Measurements from ENCODE around the gene ZDHHC11. TPM values are rescaled to one million over a fixed set of nuclear protein-coding genes. Genes with fewer than 3 reads are reported as not detected.
"Not testable (repeated sequence)": the region's sequence is repeated elsewhere in the genome, so short reads cannot be mapped to it uniquely, and the experiment has no call there.

ZDHHC11 gene
- total RNA-seq, 8 experiments from 2014 or later = 2.0 to 11.9 (median 6.8) TPM

GRCh38 chr5:778967-779366, 71.8 kb downstream of the ZDHHC11 start:
- H3K4me3 ChIP-seq; H3K27ac ChIP-seq; ATAC-seq (replicated peaks in 6 of 8); H3K4me1 ChIP-seq (replicated peaks in 1 of 2); in situ Hi-C loops (cut with MboI; ENCODE audit: low pct_unique_long_range_greater_than_20kb in 2 of 9, low sequenced_read_pairs in 9 of 9, unreplicated experiment in 9 of 9): not testable (repeated sequence)
- WGBS, 10 experiments = 8% methylated on average over 2 of the region's 9 CpGs; no CpG with 5 or more reads in 9 of the 10 experiments

GRCh38 chr5:778421-778820, 72.4 kb downstream of the ZDHHC11 start:
- no CpG with 5 or more reads among the region's 6 CpGs for WGBS, 10 experiments
- H3K27ac ChIP-seq; H3K4me1 ChIP-seq (replicated peaks in 1 of 2); in situ Hi-C loops (cut with MboI; ENCODE audit: low pct_unique_long_range_greater_than_20kb in 2 of 9, low sequenced_read_pairs in 9 of 9, unreplicated experiment in 9 of 9); H3K4me3 ChIP-seq; ATAC-seq (replicated peaks in 6 of 8): not testable (repeated sequence)

- Histone ChIP-seq H3K27ac (no peak overlapping the region), H3K4me1 (replicated peaks in 1 of 2) (no peaks in the 10 kb centered on the region), H3K4me3 (no peak overlapping the region)
- no peak for ATAC-seq (replicated peaks in 6 of 8)
- WGBS, 10 experiments = 20 to 100% (median 89%) methylated on average over 1 to 34 of the region's 36 CpGs; no CpG with 5 or more reads in 7 of the 10 experiments
- in situ Hi-C loops (cut with MboI; ENCODE audit: low pct_unique_long_range_greater_than_20kb in 2 of 9, low sequenced_read_pairs in 9 of 9, unreplicated experiment in 9 of 9) = no loop called here
Measured at GRCh38 chr5:777756-778161, 73.0 kb downstream of the ZDHHC11 start.

GRCh38 chr5:776862-777711, 73.7 kb downstream of the ZDHHC11 start:
- Histone ChIP-seq H3K4me3 (no peak overlapping the region), H3K27ac (no peak overlapping the region), H3K4me1 (replicated peaks in 1 of 2) (no peaks in the 10 kb centered on the region)
- WGBS, 10 experiments = 9 to 94% (median 78%) methylated on average over 9 to 42 of the region's 42 CpGs; no CpG with 5 or more reads in 3 of the 10 experiments
- in situ Hi-C loops (cut with MboI; ENCODE audit: low pct_unique_long_range_greater_than_20kb in 2 of 9, low sequenced_read_pairs in 9 of 9, unreplicated experiment in 9 of 9) = no loop called here
- ATAC-seq (replicated peaks in 6 of 8) = peak in 3 of 8 experiments; percentile 15 to 69 (median 37)

- Histone ChIP-seq H3K4me1 (replicated peaks in 1 of 2) (no peaks in the 10 kb centered on the region), H3K27ac (no peak overlapping the region), H3K4me3 (no peak overlapping the region)
- in situ Hi-C loops (cut with MboI; ENCODE audit: low pct_unique_long_range_greater_than_20kb in 2 of 9, low sequenced_read_pairs in 9 of 9, unreplicated experiment in 9 of 9) = no loop called here
- WGBS, 10 experiments = 0 to 100% (median 80%) methylated on average over 1 to 16 of the region's 20 CpGs; no CpG with 5 or more reads in 3 of the 10 experiments
- no peak for ATAC-seq (replicated peaks in 6 of 8)
Measured at GRCh38 chr5:775961-776861, 74.6 kb downstream of the ZDHHC11 start.

- H3K27ac ChIP-seq; H3K4me1 ChIP-seq (replicated peaks in 1 of 2); in situ Hi-C loops (cut with MboI; ENCODE audit: low pct_unique_long_range_greater_than_20kb in 2 of 9, low sequenced_read_pairs in 9 of 9, unreplicated experiment in 9 of 9); H3K4me3 ChIP-seq: not testable (repeated sequence)
- ATAC-seq (replicated peaks in 6 of 8) = peak in 1 of 8 experiments; percentile 45
- WGBS, 10 experiments = 70 to 90% methylated on average over 2 of the region's 9 CpGs; no CpG with 5 or more reads in 8 of the 10 experiments
Measured at GRCh38 chr5:775595-775960, 75.2 kb downstream of the ZDHHC11 start.

- ATAC-seq (replicated peaks in 6 of 8); in situ Hi-C loops (cut with MboI; ENCODE audit: low pct_unique_long_range_greater_than_20kb in 2 of 9, low sequenced_read_pairs in 9 of 9, unreplicated experiment in 9 of 9); H3K4me3 ChIP-seq; H3K4me1 ChIP-seq (replicated peaks in 1 of 2); H3K27ac ChIP-seq: not testable (repeated sequence)
- WGBS, 10 experiments = 67 to 100% (median 85%) methylated on average over 3 to 10 of the region's 18 CpGs; no CpG with 5 or more reads in 6 of the 10 experiments
Measured at GRCh38 chr5:774854-775505, 75.8 kb downstream of the ZDHHC11 start.

- ATAC-seq (replicated peaks in 6 of 8); H3K4me3 ChIP-seq; H3K4me1 ChIP-seq (replicated peaks in 1 of 2); H3K27ac ChIP-seq; in situ Hi-C loops (cut with MboI; ENCODE audit: low pct_unique_long_range_greater_than_20kb in 2 of 9, low sequenced_read_pairs in 9 of 9, unreplicated experiment in 9 of 9): not testable (repeated sequence)
- 80% methylated on average over 2 of the region's 6 CpGs; no CpG with 5 or more reads in 9 of the 10 experiments for WGBS, 10 experiments
Measured at GRCh38 chr5:774304-774703, 76.5 kb downstream of the ZDHHC11 start.

GRCh38 chr5:773517-774264, 77.1 kb downstream of the ZDHHC11 start:
- Histone ChIP-seq H3K4me3 (no peak overlapping the region), H3K27ac (no peak overlapping the region), H3K4me1 (replicated peaks in 1 of 2) (no peaks in the 10 kb centered on the region)
- 68% methylated on average over 4 of the region's 12 CpGs; no CpG with 5 or more reads in 9 of the 10 experiments for WGBS, 10 experiments
- in situ Hi-C loops (cut with MboI; ENCODE audit: low pct_unique_long_range_greater_than_20kb in 2 of 9, low sequenced_read_pairs in 9 of 9, unreplicated experiment in 9 of 9) = no loop called here
- peak in 1 of 8 experiments; percentile 14 for ATAC-seq (replicated peaks in 6 of 8)

GRCh38 chr5:772931-773330, 77.9 kb downstream of the ZDHHC11 start:
- H3K27ac ChIP-seq; H3K4me3 ChIP-seq; H3K4me1 ChIP-seq (replicated peaks in 1 of 2); in situ Hi-C loops (cut with MboI; ENCODE audit: low pct_unique_long_range_greater_than_20kb in 2 of 9, low sequenced_read_pairs in 9 of 9, unreplicated experiment in 9 of 9); ATAC-seq (replicated peaks in 6 of 8): not testable (repeated sequence)
- WGBS, 10 experiments = 0 to 95% (median 83%) methylated on average over 3 to 12 of the region's 13 CpGs; no CpG with 5 or more reads in 4 of the 10 experiments

GRCh38 chr5:772547-772890, 78.3 kb downstream of the ZDHHC11 start:
- H3K4me3 ChIP-seq; H3K4me1 ChIP-seq (replicated peaks in 1 of 2); in situ Hi-C loops (cut with MboI; ENCODE audit: low pct_unique_long_range_greater_than_20kb in 2 of 9, low sequenced_read_pairs in 9 of 9, unreplicated experiment in 9 of 9); ATAC-seq (replicated peaks in 6 of 8); H3K27ac ChIP-seq: not testable (repeated sequence)
- WGBS, 10 experiments = no CpG with 5 or more reads among the region's 14 CpGs

GRCh38 chr5:771841-772546, 78.8 kb downstream of the ZDHHC11 start:
- ATAC-seq (replicated peaks in 6 of 8) = peak in 1 of 8 experiments; percentile 16
- H3K4me3 ChIP-seq; in situ Hi-C loops (cut with MboI; ENCODE audit: low pct_unique_long_range_greater_than_20kb in 2 of 9, low sequenced_read_pairs in 9 of 9, unreplicated experiment in 9 of 9); H3K27ac ChIP-seq; H3K4me1 ChIP-seq (replicated peaks in 1 of 2): not testable (repeated sequence)
- WGBS, 10 experiments = no CpG with 5 or more reads among the region's 31 CpGs
